ENCODE results near the gene CLK1. TPM values are rescaled to one million over a fixed set of nuclear protein-coding genes. Genes with fewer than 3 reads are reported as not detected.

CLK1 gene
- polyA plus RNA-seq, 1 donor from 2014 or later, result 745 TPM

DNA sequence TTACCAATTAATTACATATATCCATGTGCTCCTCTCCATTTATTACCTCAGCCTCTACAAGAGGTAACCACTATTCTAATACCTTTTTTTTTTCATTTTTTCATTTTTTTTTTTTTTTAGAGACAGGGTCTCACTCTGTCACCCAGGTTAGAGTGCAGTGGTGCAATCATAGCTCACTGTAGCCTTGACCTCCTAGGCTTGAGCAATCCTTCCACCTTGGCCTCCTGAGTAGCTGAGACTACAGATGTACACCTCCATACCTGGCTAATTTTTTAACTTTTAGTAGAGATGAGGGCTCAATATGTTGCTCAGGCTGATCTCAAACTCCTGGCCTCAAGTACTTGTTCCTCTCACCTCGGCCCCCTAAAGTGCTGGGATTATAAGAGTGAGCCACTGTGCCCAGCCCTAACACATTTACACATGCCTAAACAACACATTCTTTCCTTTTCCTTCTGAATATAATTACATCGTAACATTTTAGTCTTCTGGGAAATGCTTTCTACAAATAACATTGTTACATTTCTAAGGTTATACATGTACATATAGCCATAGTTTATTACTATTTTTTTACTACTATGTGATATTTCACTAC is 13.9 kb upstream of the CLK1 start:
- H3K36me3 ChIP-seq (ENCODE audit: insufficient read depth, low read length), result peaks cover 6% of the 10 kb centered on the region

GRCh38 chr2:200877443-200877842 is 13.0 kb upstream of the CLK1 start:
- Histone ChIP-seq H3K9me2 (ENCODE audit: insufficient read depth, low read length) (no peaks in the 10 kb centered on the region), H3K4me3 (ENCODE audit: low read length) (no peak overlapping the region), H3K27ac (ENCODE audit: low read length) (no peak overlapping the region), H3K4me2 (ENCODE audit: low read length) (no peak overlapping the region), H3F3A (ENCODE audit: insufficient read depth, low read length, poor library complexity, severe bottlenecking) (no peaks in the 10 kb centered on the region), H4K20me1 (ENCODE audit: insufficient read depth) (no peaks in the 10 kb centered on the region), H3K9ac (ENCODE audit: low read length) (no peak overlapping the region), H3K79me2 (replicated peaks; ENCODE audit: insufficient read depth, low read length) (no peaks in the 10 kb centered on the region), H3K27me3 (ENCODE audit: insufficient read depth, low read depth, low read length) (no peaks in the 10 kb centered on the region), H2AFZ (ENCODE audit: low read depth, low read length) (no peak overlapping the region), H3K9me3 (ENCODE audit: low read length) (no peaks in the 10 kb centered on the region), H3K36me3 (ENCODE audit: insufficient read depth, low read length) (peaks cover 6% of the 10 kb centered on the region)
- no peak for TF ChIP-seq TAF1 (IDR thresholded peaks at IDR 0.05; ENCODE audit: low read depth)
- no peak for TF ChIP-seq SMC3 (conservative IDR thresholded peaks at IDR 0.05; ENCODE audit: poor library complexity)
- no peak for TF ChIP-seq EP300 (conservative IDR thresholded peaks at IDR 0.05; ENCODE audit: poor library complexity, severe bottlenecking)
- TF ChIP-seq CTCF (IDR thresholded peaks at IDR 0.05; ENCODE audit: poor library complexity, severe bottlenecking), result no peak
- TF ChIP-seq RAD21 (conservative IDR thresholded peaks at IDR 0.05), result no peak

More for the DNA sequence above, 13.9 kb upstream of the CLK1 start:
- no peaks in the 10 kb centered on the region for H4K20me1 ChIP-seq (ENCODE audit: insufficient read depth)
- H3K9me3 ChIP-seq (ENCODE audit: low read length), result no peaks in the 10 kb centered on the region
- no peaks in the 10 kb centered on the region for H3K9me2 ChIP-seq (ENCODE audit: insufficient read depth, low read length)
- H3K79me2 ChIP-seq (replicated peaks; ENCODE audit: insufficient read depth, low read length), result no peaks in the 10 kb centered on the region
- no peak overlapping the region for H3K4me3 ChIP-seq (ENCODE audit: low read length)
- H3K4me2 ChIP-seq (ENCODE audit: low read length), result no peak overlapping the region
- no peaks in the 10 kb centered on the region for H3F3A ChIP-seq (ENCODE audit: insufficient read depth, low read length, poor library complexity, severe bottlenecking)
- H3K27ac ChIP-seq (ENCODE audit: low read length), result no peak overlapping the region
- no peak overlapping the region for H3K9ac ChIP-seq (ENCODE audit: low read length)
- TF ChIP-seq MXI1 (conservative IDR thresholded peaks at IDR 0.05; ENCODE audit: poor library complexity, severe bottlenecking) (no peak), RAD21 (conservative IDR thresholded peaks at IDR 0.05) (no peak), SMC3 (conservative IDR thresholded peaks at IDR 0.05; ENCODE audit: poor library complexity) (no peak), CTCF (IDR thresholded peaks at IDR 0.05; ENCODE audit: poor library complexity, severe bottlenecking) (no peak), POLR2AphosphoS5 (IDR thresholded peaks at IDR 0.05) (no peak)
- no peaks in the 10 kb centered on the region for H3K27me3 ChIP-seq (ENCODE audit: insufficient read depth, low read depth, low read length)
- H2AFZ ChIP-seq (ENCODE audit: low read depth, low read length), result no peak overlapping the region

GRCh38 chr2:200873560-200873959 is 9.1 kb upstream of the CLK1 start:
- H2AFZ ChIP-seq (ENCODE audit: low read depth, low read length), result no peak overlapping the region
- H3K9me2 ChIP-seq (ENCODE audit: insufficient read depth, low read length), result no peaks in the 10 kb centered on the region
- H3K79me2 ChIP-seq (replicated peaks; ENCODE audit: insufficient read depth, low read length), result no peaks in the 10 kb centered on the region
- H3K4me3 ChIP-seq (ENCODE audit: low read length), result no peak overlapping the region
- no peaks in the 10 kb centered on the region for H3K9me3 ChIP-seq (ENCODE audit: low read length)
- no peak overlapping the region for H3K27ac ChIP-seq (ENCODE audit: low read length)
- H3K9ac ChIP-seq (ENCODE audit: low read length), result no peak overlapping the region
- TF ChIP-seq TAF1 (IDR thresholded peaks at IDR 0.05; ENCODE audit: low read depth), result no peak
- no peak for TF ChIP-seq SMC3 (conservative IDR thresholded peaks at IDR 0.05; ENCODE audit: poor library complexity)
- no peak for TF ChIP-seq MXI1 (conservative IDR thresholded peaks at IDR 0.05; ENCODE audit: poor library complexity, severe bottlenecking)
- TF ChIP-seq EP300 (conservative IDR thresholded peaks at IDR 0.05; ENCODE audit: poor library complexity, severe bottlenecking), result no peak
- no peak for TF ChIP-seq CTCF (IDR thresholded peaks at IDR 0.05; ENCODE audit: poor library complexity, severe bottlenecking)
- TF ChIP-seq POLR2AphosphoS5 (IDR thresholded peaks at IDR 0.05), result no peak
- TF ChIP-seq, protein P1, sequence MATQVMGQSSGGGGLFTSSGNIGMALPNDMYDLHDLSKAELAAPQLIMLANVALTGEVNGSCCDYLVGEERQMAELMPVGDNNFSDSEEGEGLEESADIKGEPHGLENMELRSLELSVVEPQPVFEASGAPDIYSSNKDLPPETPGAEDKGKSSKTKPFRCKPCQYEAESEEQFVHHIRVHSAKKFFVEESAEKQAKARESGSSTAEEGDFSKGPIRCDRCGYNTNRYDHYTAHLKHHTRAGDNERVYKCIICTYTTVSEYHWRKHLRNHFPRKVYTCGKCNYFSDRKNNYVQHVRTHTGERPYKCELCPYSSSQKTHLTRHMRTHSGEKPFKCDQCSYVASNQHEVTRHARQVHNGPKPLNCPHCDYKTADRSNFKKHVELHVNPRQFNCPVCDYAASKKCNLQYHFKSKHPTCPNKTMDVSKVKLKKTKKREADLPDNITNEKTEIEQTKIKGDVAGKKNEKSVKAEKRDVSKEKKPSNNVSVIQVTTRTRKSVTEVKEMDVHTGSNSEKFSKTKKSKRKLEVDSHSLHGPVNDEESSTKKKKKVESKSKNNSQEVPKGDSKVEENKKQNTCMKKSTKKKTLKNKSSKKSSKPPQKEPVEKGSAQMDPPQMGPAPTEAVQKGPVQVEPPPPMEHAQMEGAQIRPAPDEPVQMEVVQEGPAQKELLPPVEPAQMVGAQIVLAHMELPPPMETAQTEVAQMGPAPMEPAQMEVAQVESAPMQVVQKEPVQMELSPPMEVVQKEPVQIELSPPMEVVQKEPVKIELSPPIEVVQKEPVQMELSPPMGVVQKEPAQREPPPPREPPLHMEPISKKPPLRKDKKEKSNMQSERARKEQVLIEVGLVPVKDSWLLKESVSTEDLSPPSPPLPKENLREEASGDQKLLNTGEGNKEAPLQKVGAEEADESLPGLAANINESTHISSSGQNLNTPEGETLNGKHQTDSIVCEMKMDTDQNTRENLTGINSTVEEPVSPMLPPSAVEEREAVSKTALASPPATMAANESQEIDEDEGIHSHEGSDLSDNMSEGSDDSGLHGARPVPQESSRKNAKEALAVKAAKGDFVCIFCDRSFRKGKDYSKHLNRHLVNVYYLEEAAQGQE (IDR thresholded peaks at IDR 0.05; ENCODE audit: borderline replicate concordance), result no peak
- TF ChIP-seq EZH2 (IDR thresholded peaks at IDR 0.05; ENCODE audit: borderline replicate concordance, insufficient read depth, low read length, poor library complexity, severe bottlenecking), result no peak
- no peaks in the 10 kb centered on the region for H3F3A ChIP-seq (ENCODE audit: insufficient read depth, low read length, poor library complexity, severe bottlenecking)
- no peak overlapping the region for H3K4me2 ChIP-seq (ENCODE audit: low read length)
- H3K36me3 ChIP-seq (ENCODE audit: insufficient read depth, low read length), result peaks cover 6% of the 10 kb centered on the region
- H4K20me1 ChIP-seq (ENCODE audit: insufficient read depth), result no peaks in the 10 kb centered on the region
- H3K27me3 ChIP-seq (ENCODE audit: insufficient read depth, low read depth, low read length), result no peaks in the 10 kb centered on the region

All from neural cell (in vitro differentiated cells).